IMR-90 (cell line): ENCODE results near the gene DPH6. TPM values are rescaled to one million over a fixed set of nuclear protein-coding genes. Genes with fewer than 3 reads are reported as not detected.

Experiments
- ATAC-seq: fragments of 200-7000 bp; cut with Tn5 transposase; 2 replicates; pipeline ENCODE4 v1.9.1; 2020; ENCODE audit warnings: low read depth, mild to moderate bottlenecking, moderate library complexity
- BruUV-seq: library from RNA; stranded (reverse); fragments of 400-500 nt; replicated peaks from 2 replicates; lab custom pipeline; 2021; lab: Mats Ljungman, UMichigan
- CTCF ChIA-PET: fragments of 300-600 bp; formaldehyde crosslinking; extraction: SDS; loops from one replicate; lab custom pipeline; 2021; ENCODE audit warnings: antibody characterized with exemption; lab: Yijun Ruan, JAX
- POLR2A ChIA-PET: fragments of 300-600 bp; sonication (Branson Sonifier 250); formaldehyde crosslinking; loops from one replicate; lab custom pipeline; 2022; ENCODE audit warnings: antibody characterized with exemption; ENCODE audit not compliant: unreplicated experiment; lab: Charles Lee
- DNase-seq: peaks from one replicate; pipeline ENCODE4 v3.0.0; 2013
- H2AFZ ChIP-seq: replicated peaks from 2 replicates; pipeline ENCODE3; 2013; ENCODE audit warnings: low read length, mild to moderate bottlenecking; ENCODE audit not compliant: poor library complexity
- H2AK5ac ChIP-seq: 2 replicates; pipeline ENCODE4 v1.6.1; 2013; ENCODE audit warnings: low read depth, low read length, inconsistent platforms
- H2AK9ac ChIP-seq: replicated peaks from 2 replicates; pipeline ENCODE3; 2013; ENCODE audit warnings: mild to moderate bottlenecking, low read depth, low read length, moderate library complexity; ENCODE audit not compliant: poor library complexity
- H2BK120ac ChIP-seq: 2 replicates; pipeline ENCODE4 v1.6.1; 2013; ENCODE audit warnings: low read depth, low read length, inconsistent platforms
- H2BK15ac ChIP-seq: 3 replicates; pipeline ENCODE4 v1.6.1; 2013; ENCODE audit warnings: low read depth, low read length, inconsistent platforms
- H2BK20ac ChIP-seq: 2 replicates; pipeline ENCODE4 v1.6.1; 2013; ENCODE audit warnings: low read depth, mild to moderate bottlenecking, inconsistent platforms, low read length, moderate library complexity
- H2BK5ac ChIP-seq: 2 replicates; pipeline ENCODE4 v1.6.1; 2013; ENCODE audit warnings: mild to moderate bottlenecking, low read depth, low read length, inconsistent platforms; ENCODE audit not compliant: poor library complexity, severe bottlenecking
- H3K14ac ChIP-seq: replicated peaks from 2 replicates; pipeline ENCODE4 v1.6.1; 2013; ENCODE audit warnings: low read depth, low read length, inconsistent platforms
- H3K18ac ChIP-seq: 2 replicates; pipeline ENCODE4 v1.6.1; 2013; ENCODE audit warnings: low read depth, low read length, control low read depth
- H3K23ac ChIP-seq: 2 replicates; pipeline ENCODE4 v1.6.1; 2013; ENCODE audit warnings: low read depth, low read length, inconsistent platforms
- H3K27ac ChIP-seq: 2 replicates; pipeline ENCODE4 v1.5.1; 2013; ENCODE audit warnings: mild to moderate bottlenecking, control low read depth, low read length; ENCODE audit not compliant: insufficient read depth
- H3K27me3 ChIP-seq: 2 replicates; pipeline ENCODE4 v1.6.1; 2013; ENCODE audit warnings: low read length; ENCODE audit not compliant: control insufficient read depth, insufficient read depth
- H3K36me3 ChIP-seq: 2 replicates; pipeline ENCODE4 v1.6.1; 2013; ENCODE audit warnings: low read length, mixed read lengths; ENCODE audit not compliant: control insufficient read depth, insufficient read depth
- H3K4ac ChIP-seq: 2 replicates; pipeline ENCODE4 v1.6.1; 2013; ENCODE audit warnings: low read depth, low read length, inconsistent platforms
- H3K4me1 ChIP-seq: 2 replicates; pipeline ENCODE4 v1.6.1; 2013; ENCODE audit warnings: low read length, mixed read lengths; ENCODE audit not compliant: control insufficient read depth, insufficient read depth
- H3K4me2 ChIP-seq: 2 replicates; pipeline ENCODE4 v1.6.1; 2013; ENCODE audit warnings: low read depth, mild to moderate bottlenecking, control low read depth, low read length, moderate library complexity
- H3K4me3 ChIP-seq: 2 replicates; pipeline ENCODE4 v1.5.1; 2013; ENCODE audit warnings: low read depth, mild to moderate bottlenecking, control low read depth, low read length, moderate library complexity; ENCODE audit not compliant: insufficient read depth
- H3K56ac ChIP-seq: 2 replicates; pipeline ENCODE4 v1.6.1; 2013; ENCODE audit warnings: low read length, inconsistent platforms; ENCODE audit not compliant: insufficient read depth; ENCODE audit errors: extremely low read depth
- H3K79me1 ChIP-seq, 2 experiments: 2 replicates each; pipeline ENCODE4 v1.6.1; 2013; ENCODE audit warnings: low read length in 2 of 2, inconsistent platforms in 1 of 2, low read depth in 1 of 2
- H3K9ac ChIP-seq: 2 replicates; pipeline ENCODE4 v1.6.1; 2013; ENCODE audit warnings: low read depth, low read length, control low read depth
- H3K9me1 ChIP-seq: 2 replicates; pipeline ENCODE4 v1.6.1; 2013; ENCODE audit warnings: low read length, inconsistent platforms; ENCODE audit not compliant: insufficient read depth
- H3K9me3 ChIP-seq: 2 replicates; pipeline ENCODE4 v1.6.1; 2013; ENCODE audit warnings: low read length; ENCODE audit not compliant: control insufficient read depth, insufficient read depth
- H4K20me1 ChIP-seq: 2 replicates; pipeline ENCODE4 v1.6.1; 2013; ENCODE audit warnings: low read length, inconsistent platforms; ENCODE audit not compliant: insufficient read depth
- H4K5ac ChIP-seq: 2 replicates; pipeline ENCODE4 v1.6.1; 2013; ENCODE audit warnings: mild to moderate bottlenecking, low read depth, low read length, control low read depth
- H4K8ac ChIP-seq, 2 experiments: 2 replicates each; pipeline ENCODE4 v1.6.1; 2013; ENCODE audit warnings: low read depth in 2 of 2, low read length in 2 of 2, control low read depth in 1 of 2, inconsistent platforms in 1 of 2
- H4K91ac ChIP-seq: 2 replicates; pipeline ENCODE4 v1.6.1; 2013; ENCODE audit warnings: low read depth, low read length, inconsistent platforms; ENCODE audit not compliant: insufficient read depth
- BHLHE40 ChIP-seq: fragments of 150-350 bp; IDR thresholded peaks from 2 replicates; pipeline ENCODE4 v1.6.1; 2016; ENCODE audit warnings: mild to moderate bottlenecking, low read depth, low read length
- CEBPB ChIP-seq: IDR thresholded peaks from 2 replicates; pipeline ENCODE4 v1.6.1; 2012; ENCODE audit warnings: low read depth, low read length, improper control_type of control experiment
- FOS ChIP-seq: fragments of 150-350 bp; IDR thresholded peaks from 2 replicates; pipeline ENCODE4 v1.6.1; 2016; ENCODE audit warnings: low read depth, low read length
- MAFK ChIP-seq: IDR thresholded peaks from 2 replicates; pipeline ENCODE4 v1.6.1; 2012; ENCODE audit warnings: low read depth, low read length, improper control_type of control experiment
- MAZ ChIP-seq: IDR thresholded peaks from 2 replicates; pipeline ENCODE4 v1.6.1; 2012; ENCODE audit warnings: low read depth, mild to moderate bottlenecking, low read length, improper control_type of control experiment, moderate library complexity, borderline replicate concordance
- MXI1 ChIP-seq: IDR thresholded peaks from 2 replicates; pipeline ENCODE4 v1.6.1; 2012; ENCODE audit warnings: low read depth, mild to moderate bottlenecking, low read length, moderate library complexity, borderline replicate concordance
- RAD21 ChIP-seq: IDR thresholded peaks from 2 replicates; pipeline ENCODE4 v1.6.1; 2012; ENCODE audit warnings: low read length, improper control_type of control experiment
- RFX5 ChIP-seq: IDR thresholded peaks from 2 replicates; pipeline ENCODE4 v1.8.0; 2012; ENCODE audit warnings: low read depth, mild to moderate bottlenecking, low read length, moderate library complexity
- SMC3 ChIP-seq: fragments of 150-350 bp; IDR thresholded peaks from 2 replicates; pipeline ENCODE4 v1.6.1; 2016; ENCODE audit warnings: low read depth, mild to moderate bottlenecking, antibody characterized with exemption, low read length, moderate library complexity
- WGBS, 2 experiments: methylation state at CpG; one replicate each; pipeline versions ENCODE4 v1.1.5 to v1.1.7; 2013; ENCODE audit warnings: missing lambda C conversion rate in 2 of 2; ENCODE audit not compliant: insufficient read length in 1 of 2; ENCODE audit errors: extremely low coverage in 2 of 2; 5-methylcytosine and 5-hydroxymethylcytosine counted together
- dilution Hi-C: fragments of 300-500 bp; cut with HindIII; formaldehyde crosslinking; loops from one replicate; pipeline ENCODE4 v1.14.3; 2018; ENCODE audit warnings: low sequenced_read_pairs; ENCODE audit not compliant: unreplicated experiment
- in situ Hi-C: fragments of 300-500 bp; cut with MboI; formaldehyde crosslinking; loops from 3 replicates; pipeline ENCODE4 v1.14.3; 2019; ENCODE audit warnings: low sequenced_read_pairs, inconsistent platforms, mixed read lengths
- intact Hi-C: fragments of 100-400 bp; cut with micrococcal nuclease; formaldehyde crosslinking; loops from 2 replicates; pipeline ENCODE4 v1.10.0; 2022
- polyA plus RNA-seq, 3 experiments: library from polyadenylated mRNA; depleted of rRNA; stranded (reverse); fragments of >200 nt; gene quantifications; 2 replicates each; pipeline ENCODE4 v1.2.3, GENCODE V29; 2012; ENCODE audit warnings: low replicate concordance in 1 of 3
- total RNA-seq: library from RNA; depleted of rRNA; stranded (reverse); fragments of >200 nt; gene quantifications from 2 replicates; pipeline ENCODE4 v1.2.3, GENCODE V29; 2012

DPH6 gene
- total and polyA plus RNA-seq, 2 of the 4 experiments (the other 2 are of a cell fraction): 6.1 to 8.1 TPM

DNA sequence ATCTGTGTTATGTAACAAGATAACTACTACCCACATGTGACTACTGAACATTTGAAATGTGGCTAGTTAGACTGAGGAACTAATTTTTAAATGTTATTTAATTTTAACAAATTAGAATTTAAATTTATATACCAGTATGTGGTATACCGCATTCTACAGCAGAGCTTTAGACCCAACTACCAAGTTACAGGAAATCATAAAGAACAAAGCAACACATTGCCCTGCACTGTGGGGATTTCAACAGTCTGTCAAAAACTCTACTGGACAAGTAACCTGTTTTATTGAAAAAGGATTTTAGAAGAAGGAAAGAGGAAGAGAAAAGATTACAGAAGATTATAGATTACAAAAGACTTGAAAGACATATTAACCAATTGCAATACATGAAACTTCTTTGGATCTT, 64.9 kb downstream of the DPH6 start:
- no peaks in the 10 kb centered on the region for H3K36me3 ChIP-seq
- no peaks in the 10 kb centered on the region for H4K20me1 ChIP-seq
- H2BK120ac ChIP-seq: no peak overlapping the region
- no peak overlapping the region for H4K5ac ChIP-seq
- ATAC-seq (no peak), DNase-seq (no peak)
- no peak overlapping the region for H2BK5ac ChIP-seq
- dilution Hi-C loops: no loop called here
- no peak overlapping the region for H3K18ac ChIP-seq
- H4K8ac ChIP-seq: no peak overlapping the region
- H2AK9ac ChIP-seq: no peak overlapping the region
- intact Hi-C loops: no loop called here
- H3K79me1 ChIP-seq: no peaks in the 10 kb centered on the region
- H3K14ac ChIP-seq: no peak overlapping the region
- H3K9me3 ChIP-seq: peaks cover 3% of the 10 kb centered on the region; the same call in 1 of the 2 replicates
- WGBS, 2 experiments: no CpG with 5 or more reads among the region's 1 CpG
- H2AK5ac ChIP-seq: no peak overlapping the region
- in situ Hi-C loops: no loop called here
- H2BK15ac ChIP-seq: no peak overlapping the region
- H3K56ac ChIP-seq: no peak overlapping the region
- H2AFZ ChIP-seq: no peak overlapping the region
- peaks cover 2% of the 10 kb centered on the region for H3K4me1 ChIP-seq
- H2BK20ac ChIP-seq: no peak overlapping the region
- ChIA-PET POLR2A (no interaction called here), CTCF (interaction anchor here (0.6 kb wide), 1 partner anchor 215 kb away, joined by 3 read pairs; no protein-coding TSS in a partner anchor)
- H3K23ac ChIP-seq: no peak overlapping the region
- no peaks in the 10 kb centered on the region for H3K9me1 ChIP-seq
- H3K9ac ChIP-seq: no peak overlapping the region
- H3K4ac ChIP-seq: no peak overlapping the region
- TF ChIP-seq MAZ: no peak
- TF ChIP-seq FOS: no peak
- TF ChIP-seq BHLHE40: no peak
- no peak for TF ChIP-seq RAD21
- TF ChIP-seq MAFK: no peak
- TF ChIP-seq RFX5: no peak
- TF ChIP-seq SMC3: no peak
- no peak for TF ChIP-seq MXI1
- no peak for TF ChIP-seq CEBPB
- H3K27ac ChIP-seq: no peak overlapping the region
- no TSS peak for BruUV-seq
- H3K4me3 ChIP-seq: no peak overlapping the region
- no peak overlapping the region for H4K91ac ChIP-seq
- H3K27me3 ChIP-seq: no peaks in the 10 kb centered on the region
- no peak overlapping the region for H3K4me2 ChIP-seq
